HG03175 (cell line): ENCODE measurements around the gene KCNQ2.

Source experiments
- ATAC-seq: cut with Tn5 transposase; IDR thresholded peaks from one replicate; pipeline ENCODE4 v1.9.1; 2021; ENCODE audit warnings: mild to moderate bottlenecking, moderate library complexity; ENCODE audit not compliant: unreplicated experiment

The KCNQ2 gene

DNA sequence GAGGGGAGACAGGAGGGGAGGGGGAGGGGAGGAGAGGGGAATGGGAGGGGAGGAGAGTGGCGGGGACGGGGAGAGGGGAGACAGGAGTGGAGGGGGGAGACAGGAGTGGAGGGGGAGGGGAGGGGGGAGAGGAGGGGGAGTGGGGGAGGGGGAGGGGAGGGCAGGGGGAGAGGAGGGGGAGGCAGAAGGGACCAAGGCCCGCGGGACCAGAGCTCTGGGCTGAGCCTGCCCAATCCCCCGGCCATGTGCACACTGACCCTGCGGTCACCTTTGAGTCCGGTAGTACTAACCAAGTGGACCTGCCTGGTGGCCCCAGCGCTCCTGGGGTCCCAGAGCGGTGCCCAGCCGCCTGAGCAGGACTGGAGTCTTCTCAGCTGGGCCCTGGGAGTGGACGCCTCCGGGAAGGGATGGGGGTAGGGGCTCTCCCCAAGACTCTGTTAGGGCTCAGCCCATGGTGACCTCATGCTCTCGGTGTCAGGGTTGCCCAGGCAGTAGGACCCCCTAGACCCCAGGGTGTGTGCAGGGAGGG, 471 bp upstream of the KCNQ2 start:
- no peak for ATAC-seq

DNA sequence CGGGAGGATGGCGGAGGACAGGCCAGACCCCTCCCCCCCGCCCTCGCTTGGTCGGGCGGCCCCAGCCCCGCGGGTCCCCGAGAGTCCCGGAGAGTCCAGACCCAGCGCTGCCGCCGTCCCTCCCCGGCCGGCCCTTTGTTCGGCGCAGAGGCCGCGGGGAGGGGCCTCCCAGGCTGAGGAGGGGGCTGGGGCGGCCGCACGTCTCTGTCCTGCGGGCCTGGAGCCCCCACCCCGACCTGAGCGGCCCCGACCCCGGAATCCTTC, 806 bp downstream of the KCNQ2 start:
- no peak for ATAC-seq

DNA sequence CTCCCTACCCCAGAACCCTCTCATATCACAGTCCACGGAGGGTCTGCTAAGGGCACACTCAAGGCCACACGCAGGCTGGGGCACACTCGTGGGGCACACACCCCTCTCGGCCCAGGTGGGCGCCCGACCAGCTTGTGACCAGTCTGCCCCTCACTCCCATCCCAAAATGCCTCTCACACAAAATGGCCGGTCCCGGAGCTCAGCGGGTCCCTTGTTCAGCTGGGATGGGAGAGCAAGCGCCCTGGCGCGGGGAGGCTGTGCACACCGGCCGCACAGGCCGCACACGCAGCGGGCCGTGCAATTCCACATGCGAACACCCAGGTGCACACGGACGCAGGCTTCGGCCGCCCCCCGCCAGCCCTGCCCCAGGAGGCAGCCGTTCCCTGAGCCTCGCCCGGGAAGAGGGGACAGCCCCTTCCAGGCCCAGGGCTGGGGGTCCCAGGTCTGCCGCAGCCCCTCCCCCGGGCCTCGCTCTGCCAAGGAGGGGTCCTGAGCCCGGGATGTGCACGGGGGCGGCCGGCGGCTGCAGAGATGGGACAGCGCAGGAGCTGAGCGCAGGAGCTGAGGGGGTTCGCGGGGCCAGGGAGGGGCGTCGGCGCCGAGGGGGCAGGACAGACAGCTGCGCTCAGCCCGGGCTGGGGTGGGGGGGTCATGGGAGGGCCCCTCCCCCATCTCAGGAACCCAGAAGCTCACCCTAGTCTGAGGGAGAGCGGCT, 1.3 kb downstream of the KCNQ2 start:
- no peak for ATAC-seq

DNA sequence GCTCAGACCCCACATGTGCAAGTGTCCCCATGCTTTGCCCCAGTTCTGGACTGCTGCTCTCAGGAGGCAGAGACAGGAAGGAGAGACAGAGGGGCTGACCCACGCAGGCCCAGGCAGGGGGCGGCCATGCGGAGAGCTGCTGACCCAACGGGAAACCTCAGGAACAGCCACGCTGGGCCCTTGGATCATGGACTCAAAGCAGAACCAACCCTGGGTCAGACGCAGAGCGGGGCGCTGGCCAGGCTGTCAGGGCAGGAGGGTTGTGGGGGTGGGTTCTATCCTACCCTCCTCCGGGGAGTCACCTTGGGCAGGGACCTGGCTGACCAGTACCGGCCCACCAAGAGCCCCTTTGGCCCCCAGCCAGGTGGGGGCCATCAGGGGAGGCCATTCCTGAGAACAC, 2.0 kb downstream of the KCNQ2 start:
- ATAC-seq = no peak

DNA sequence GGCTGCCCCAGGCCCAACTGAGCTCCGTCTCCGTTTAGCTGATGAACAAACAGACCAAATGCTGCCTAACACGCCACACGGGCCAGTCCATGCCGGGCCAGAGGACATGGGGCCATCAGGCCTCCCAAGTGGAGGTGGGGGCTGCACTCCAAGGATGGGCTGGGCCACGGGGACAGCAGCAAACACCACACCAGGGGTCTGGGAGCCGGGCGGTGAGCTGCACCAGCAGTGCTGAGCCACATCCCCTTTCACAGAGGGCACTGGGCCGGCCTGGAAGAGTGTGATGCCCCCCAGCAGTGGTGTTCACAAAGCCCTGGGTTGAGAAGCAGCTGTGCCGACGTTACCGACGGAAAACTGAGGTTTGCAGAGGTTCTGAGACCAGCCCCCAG, 2.7 kb downstream of the KCNQ2 start:
- no peak for ATAC-seq

DNA sequence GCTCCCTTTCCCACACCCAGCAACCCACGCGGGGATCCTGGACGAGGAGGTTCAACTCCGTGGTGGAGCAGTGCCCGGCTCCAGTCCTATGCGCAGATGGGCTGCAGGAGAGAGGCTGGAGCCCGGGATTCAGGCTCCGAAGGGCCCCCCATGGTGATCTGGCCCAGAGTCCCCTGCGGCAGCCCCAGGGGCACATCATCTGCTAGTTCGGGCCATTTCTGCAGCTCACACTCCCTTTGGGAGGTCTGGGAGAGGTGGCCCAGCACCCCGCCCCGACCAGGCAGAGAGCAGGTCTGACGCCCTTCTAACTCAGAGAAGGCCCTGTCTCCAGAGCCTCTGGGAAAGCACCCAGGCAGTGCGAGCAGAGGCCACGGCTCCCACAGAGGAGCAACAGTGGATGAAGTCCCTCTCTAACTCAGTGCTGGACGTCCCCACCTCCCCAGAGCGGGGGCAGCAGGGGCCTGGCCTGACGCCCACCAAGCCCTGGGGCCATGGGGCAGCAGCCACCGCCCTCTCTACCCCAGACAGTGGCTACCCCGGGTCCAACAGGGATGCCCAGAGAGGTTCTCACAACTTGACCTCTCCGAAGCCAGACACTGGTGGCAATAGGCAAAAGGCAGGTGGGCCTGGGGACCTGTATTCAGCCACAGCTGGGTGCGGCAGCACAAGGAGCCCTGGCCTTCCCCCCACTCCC, 3.3 kb downstream of the KCNQ2 start:
- no peak for ATAC-seq

DNA sequence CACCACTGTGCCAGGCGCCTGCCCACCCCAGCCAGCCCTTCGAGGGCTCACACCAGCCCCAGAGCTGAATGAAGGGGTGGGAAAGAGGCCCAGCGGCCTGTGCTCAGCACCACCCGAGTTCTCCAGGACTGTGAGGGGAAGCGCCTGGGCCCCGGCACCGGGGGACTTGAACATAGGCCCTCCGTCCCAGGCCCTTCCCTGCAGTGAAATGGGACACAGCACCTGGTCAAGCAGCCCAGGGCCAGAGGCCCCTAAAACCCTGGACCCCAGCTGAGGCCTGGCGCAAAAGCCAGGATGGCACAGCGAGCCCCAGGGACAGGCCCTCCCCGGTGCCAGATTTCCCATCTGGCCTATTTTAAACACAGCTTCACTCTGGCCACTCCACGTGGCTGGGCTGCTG, 4.0 kb downstream of the KCNQ2 start:
- no peak for ATAC-seq

DNA sequence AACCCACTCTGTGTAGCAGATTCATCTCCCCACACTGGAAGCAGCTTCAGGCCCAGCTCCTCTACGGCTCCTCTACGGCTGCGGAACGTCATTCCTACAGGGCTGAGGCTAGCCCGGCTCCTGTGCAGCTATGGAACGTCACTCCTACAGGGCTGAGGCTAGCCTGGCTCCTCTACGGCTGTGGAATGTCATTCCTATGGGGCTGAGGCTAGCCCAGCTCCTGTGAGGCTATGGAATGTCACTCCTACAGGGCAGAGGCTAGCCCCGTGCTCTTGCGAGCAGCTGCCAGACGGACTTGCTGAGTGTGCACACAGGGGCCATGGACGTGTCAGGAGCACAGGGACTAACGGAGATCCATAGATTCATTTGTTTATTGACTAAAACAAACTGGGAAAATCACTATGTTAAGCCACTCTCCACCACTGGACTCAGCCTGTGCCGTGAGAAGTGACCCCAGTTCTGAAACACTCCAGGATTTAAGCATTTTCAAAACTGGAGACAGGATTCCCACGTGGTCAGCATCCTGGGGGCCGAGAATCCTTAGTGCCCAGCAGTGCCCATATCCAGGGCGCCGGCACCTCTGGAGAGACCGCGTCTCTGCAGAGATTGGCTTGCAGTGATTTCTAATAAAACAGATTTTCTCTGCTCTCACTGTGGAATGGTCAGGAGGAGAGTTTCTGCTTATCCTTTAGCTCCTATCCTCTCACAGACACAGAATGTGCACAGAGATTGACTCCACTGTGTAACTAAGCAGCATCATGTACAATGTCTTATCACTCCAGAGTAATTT, 5.0 kb downstream of the KCNQ2 start:
- ATAC-seq = no peak

DNA sequence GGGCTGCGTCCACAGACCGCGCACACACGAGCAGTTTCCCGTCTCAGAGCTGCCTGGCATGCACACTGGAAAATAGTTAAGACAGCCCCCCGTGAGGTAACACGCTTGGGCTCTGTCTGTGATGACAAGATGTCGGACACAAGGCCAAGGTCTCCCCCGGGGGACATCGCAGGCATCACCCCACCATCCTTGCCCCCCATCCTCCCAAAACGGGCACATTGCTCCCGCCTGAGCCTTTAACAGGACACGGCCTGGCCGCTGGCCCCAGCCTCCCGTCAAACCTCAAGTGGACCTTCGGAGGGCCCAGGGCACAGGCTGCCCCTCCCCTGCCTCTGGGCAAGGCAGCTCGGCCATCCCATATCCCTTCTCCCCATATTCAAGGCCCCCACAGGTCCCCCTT, 5.6 kb downstream of the KCNQ2 start:
- no peak for ATAC-seq

DNA sequence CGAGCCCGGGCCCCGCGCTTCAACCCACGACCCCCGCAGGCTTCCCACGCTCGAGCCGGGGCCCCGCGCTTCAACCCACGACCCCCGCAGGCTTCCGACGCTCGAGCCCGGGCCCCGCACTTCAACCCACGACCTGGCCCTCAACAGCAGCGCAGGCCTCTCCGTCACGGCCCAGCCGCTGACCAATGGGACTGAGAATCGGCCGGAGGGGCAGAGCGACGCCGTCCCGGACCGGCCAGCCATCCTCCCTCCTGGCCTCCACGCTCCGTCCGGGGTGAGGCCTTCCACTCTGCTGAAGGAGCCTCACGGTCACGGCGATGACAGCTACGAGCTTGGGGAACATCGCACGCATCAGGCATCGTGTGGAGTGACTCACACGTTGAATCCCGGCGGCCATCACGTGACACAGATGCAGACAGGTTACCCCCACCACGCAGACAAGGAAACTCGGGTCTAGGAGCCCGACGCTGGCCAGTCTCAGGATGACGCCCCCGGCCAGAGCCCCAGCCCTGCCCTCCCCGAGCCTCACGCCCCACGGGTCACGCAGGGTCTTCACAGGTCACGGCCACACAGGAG, 6.1 kb downstream of the KCNQ2 start:
- no peak for ATAC-seq

DNA sequence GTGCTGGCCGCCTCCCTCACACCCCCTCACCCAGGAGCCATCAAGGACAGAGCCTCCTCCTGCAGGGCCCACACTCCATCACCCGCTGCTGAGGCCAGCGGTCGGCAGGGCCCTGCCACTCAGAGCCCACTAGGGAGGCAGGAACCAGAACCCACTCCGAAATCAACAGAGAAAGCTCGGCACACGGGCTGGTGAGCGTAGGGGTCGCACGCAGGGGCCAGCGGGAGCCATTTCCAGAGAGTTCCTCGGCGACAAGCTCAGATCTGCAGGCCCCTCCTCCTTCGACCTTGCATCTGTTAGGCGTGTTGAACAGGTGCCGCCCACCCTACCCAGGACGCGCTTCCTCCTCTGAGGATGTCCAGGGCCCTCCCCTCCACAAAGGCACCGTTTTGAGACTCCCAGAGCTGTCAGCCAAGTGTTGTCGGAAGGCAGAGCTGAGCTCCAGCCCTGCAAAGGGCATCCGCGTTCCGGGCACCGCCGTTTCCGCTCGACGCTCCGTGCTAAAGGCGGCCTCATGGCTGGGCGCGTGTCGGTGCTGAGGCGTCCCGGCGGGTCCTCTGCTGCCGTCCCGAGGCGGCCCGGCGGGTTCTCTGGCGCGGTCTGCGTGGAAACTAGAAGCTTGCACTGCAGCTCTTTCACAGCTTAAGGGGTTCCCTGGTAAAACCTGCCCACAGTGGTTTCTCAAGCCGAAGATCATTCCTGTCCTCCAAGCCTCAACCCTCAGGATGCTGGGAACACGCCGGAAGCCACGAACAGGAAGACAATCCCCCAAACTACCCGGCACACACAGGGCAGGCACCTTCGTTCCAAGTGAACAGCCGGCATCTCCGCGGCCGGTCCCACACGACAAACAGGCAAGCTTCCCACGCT, 6.8 kb downstream of the KCNQ2 start:
- no peak for ATAC-seq

DNA sequence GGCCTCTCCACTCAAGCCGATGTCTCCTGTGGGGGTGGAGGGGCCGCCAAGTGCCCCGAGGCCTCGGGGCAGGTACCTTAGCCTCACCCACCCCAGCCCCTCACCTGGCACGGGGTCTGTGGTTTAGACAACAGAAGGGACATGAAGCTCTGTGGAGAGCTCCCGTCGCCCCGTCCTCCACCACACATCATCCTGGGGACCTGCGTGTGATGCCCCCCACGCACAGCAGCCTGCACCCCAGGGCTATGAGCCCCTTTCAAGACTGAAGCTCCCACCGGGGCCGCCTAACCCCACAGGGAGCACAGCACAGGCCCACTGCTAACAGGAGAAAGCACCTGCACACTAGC, 8.2 kb downstream of the KCNQ2 start:
- no peak for ATAC-seq

DNA sequence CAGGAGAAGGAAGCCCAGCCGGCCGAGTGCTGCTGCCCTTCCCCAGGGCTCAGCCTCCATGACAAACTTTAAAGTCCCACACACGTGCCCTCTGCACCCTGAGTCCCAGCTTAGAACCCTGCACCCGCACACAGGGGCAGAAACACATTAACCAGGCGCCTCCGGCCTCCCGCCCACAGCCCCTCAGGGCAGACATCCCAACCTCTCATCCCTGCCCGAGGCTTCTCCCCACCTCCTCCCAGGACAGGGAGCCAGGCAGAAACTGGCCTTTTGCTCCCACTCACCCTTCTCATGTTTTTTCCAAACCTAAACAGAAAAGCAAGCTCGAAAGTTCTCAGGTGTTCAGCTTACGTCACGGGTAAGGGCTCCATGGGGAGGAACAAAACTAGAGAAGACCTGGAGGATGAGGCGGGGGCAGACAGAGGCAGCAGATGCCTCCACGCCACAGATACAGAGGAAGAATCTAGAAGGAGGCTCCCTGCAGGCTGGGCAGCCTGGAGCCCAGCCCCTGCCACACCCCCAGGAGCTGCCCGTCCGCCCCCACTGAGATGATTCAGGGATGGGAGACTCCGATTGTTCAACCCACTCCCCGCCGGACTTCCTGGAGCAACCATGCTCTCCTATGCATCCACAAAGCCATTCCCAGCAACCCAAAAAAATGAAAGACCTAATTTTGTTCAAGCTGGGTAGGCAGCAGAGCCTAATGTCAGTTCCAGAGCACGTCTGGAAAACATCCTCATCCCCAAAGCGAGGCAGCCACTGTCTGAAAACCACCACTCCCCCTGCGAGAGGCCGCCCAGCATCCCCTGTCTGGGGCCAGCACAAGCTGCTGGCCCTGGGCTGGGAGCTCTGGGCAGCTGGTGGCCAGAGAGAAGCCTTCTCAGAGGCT, 8.8 kb downstream of the KCNQ2 start:
- no peak for ATAC-seq

DNA sequence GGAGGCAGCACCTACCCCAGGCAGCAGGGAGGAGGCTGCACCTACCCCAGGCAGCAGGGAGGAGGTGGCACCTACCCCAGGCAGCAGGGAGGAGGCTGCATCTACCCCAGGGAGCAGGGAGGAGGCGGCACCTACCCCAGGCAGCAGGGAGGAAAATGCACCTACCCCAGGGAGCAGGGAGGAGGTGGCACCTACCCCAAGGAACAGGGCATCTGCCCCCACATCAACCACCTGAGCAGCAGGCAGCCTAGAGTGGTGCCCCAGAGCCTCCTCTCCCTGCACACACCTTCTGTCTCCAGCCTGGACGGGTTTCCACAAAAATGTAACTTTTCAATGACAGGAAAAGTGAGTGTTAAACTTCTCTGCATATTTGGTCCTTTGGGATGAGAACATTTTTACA, 10.2 kb downstream of the KCNQ2 start:
- no peak for ATAC-seq

DNA sequence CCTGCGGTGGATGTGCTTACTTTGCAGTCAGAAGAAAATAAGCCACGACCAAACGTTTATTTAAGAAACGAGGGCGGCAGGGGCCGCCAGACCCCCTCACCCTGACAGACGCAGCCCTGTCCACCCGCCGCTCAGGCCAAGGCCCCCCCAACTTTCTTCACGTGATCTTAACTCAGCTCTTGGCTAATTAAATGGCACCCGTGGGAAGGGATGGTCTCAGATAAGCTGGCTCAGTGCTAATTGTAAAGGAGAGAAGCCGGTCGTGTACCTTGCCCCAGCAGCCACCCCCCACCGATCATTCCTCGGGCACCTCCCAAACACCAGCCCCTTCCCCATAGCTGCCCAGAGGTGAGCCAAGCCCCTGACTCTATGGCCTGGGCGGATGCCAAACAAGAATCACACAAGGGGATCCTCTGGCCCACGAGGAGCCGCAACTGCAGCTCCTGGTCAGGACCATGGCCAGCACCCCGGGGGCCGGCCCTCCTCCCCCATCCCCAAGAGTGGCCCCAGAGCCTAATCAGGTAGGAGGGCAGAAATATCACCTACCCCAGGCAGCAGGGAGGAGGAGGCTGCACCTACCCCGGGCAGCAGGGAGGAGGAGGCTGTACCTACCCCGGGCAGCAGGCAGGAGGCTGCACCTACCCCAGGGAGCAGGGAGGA, 11.2 kb downstream of the KCNQ2 start:
- no peak for ATAC-seq

DNA sequence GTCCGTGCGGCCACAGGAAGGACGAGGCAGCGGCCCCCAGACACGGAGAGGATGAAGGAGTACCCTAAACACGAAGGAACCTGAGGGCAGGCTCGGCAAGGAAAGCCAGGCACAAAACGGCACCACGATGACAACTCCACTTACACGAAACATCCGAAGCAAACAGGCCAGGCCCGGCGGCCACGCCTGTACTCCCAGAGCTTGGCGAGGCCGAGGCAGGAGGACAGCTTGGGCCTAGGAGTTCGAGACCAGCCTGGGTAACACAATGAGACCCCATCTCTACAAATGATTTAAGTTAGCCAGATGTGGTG, 13.4 kb downstream of the KCNQ2 start:
- no peak for ATAC-seq

DNA sequence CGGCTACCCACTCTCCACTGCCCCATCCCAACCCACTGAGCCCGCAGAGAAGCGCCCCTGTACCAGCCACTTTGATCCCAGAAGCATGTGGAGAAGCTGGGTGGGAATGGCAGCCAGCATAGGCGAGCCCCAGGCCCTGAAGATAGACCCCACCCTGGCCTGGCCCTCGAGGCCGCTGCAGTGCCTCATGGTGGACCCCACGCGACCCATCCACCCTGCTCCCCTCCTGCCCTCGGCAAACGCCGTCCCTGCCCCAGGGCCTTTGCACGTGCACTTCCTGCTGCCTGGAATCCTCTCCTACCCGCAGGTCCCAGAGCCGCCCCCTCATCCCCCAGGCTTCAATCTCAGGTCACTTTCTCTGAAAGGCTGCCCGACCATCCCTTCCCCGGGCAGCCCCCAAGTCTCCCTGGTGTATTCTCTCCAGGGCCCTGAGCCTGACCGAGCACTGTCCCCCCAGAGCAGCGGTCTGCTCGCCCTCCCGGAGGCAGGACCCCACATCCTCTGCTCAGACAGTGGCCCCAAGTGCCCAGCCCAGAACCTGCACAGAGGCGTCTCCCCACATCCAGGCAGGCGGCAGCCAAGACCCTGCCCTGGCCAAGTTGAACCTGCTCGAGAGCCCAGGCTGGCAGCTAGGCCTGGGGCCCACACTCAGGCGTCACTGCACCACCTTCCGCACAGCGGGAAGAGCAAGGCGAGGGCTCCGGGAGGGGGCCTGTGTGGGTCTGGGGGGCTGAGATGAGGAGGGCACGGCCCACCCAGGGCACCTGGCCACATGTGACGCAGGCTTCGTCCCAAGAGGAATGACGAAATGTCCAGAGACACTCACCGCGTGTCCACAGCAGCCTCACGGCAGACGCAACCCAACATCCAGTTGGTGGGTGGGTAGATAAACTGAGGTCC, 14.0 kb downstream of the KCNQ2 start:
- ATAC-seq = no peak

DNA sequence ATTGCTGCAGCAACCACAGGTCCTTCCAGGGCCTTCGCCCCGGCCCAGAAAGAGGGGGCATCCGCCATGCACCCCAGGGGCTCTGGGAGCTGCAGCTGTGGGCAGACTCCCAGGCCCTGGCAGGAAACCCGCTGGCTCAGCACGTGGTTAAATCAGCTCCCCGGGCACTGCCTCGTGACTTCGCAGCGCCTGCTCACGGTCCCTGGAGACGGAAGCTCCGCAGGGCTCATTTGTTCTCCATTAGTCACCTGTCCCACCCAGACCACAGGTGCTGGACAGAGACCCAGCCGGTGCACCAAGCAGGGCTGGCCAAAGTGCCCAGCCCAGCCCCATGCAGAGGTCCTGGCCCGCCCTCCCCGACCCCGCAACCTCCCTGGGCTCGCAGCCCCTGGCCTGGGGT, 14.7 kb downstream of the KCNQ2 start:
- no peak for ATAC-seq
